Measurements from ENCODE around the gene C5orf15. TPM values are rescaled to one million over a fixed set of nuclear protein-coding genes. Genes with fewer than 3 reads are reported as not detected.
"Not testable (repeated sequence)": the region's sequence is repeated elsewhere in the genome, so short reads cannot be mapped to it uniquely, and the experiment has no call there.

The C5orf15 gene
- total RNA-seq, 1 donor from 2014 or later, result 120 TPM

DNA sequence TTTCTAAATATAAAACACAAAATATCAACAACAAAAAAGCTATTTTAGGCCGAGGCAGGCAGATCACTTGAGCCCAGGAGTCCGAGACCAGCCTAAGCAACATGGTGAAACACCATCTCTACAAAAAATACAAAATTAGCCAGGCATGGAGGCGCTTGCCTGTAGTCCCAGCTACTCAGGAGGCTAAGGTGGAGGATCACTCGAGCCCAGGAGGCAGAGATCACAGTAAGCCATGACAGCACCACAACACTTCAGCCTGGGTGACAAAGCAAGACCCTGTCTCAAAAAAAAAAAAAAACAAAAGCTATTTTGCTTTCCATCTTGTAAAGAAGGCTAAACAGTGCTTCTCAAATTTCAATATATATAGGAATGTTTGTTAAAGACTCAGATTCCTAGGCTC lies 11.3 kb downstream of the C5orf15 start:
- no peak overlapping the region for H3K9ac ChIP-seq
- H3K36me3 Mint-ChIP-seq, result peaks cover 12% of the 10 kb centered on the region
- no peak for TF ChIP-seq EZH2phosphoT487 (IDR thresholded peaks at IDR 0.05)
- TF ChIP-seq, protein P1, sequence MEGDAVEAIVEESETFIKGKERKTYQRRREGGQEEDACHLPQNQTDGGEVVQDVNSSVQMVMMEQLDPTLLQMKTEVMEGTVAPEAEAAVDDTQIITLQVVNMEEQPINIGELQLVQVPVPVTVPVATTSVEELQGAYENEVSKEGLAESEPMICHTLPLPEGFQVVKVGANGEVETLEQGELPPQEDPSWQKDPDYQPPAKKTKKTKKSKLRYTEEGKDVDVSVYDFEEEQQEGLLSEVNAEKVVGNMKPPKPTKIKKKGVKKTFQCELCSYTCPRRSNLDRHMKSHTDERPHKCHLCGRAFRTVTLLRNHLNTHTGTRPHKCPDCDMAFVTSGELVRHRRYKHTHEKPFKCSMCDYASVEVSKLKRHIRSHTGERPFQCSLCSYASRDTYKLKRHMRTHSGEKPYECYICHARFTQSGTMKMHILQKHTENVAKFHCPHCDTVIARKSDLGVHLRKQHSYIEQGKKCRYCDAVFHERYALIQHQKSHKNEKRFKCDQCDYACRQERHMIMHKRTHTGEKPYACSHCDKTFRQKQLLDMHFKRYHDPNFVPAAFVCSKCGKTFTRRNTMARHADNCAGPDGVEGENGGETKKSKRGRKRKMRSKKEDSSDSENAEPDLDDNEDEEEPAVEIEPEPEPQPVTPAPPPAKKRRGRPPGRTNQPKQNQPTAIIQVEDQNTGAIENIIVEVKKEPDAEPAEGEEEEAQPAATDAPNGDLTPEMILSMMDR (IDR thresholded peaks at IDR 0.05), result no peak
- no peak for TF ChIP-seq EZH2 (IDR thresholded peaks at IDR 0.05)
- H3K4me3 ChIP-seq, result no peak overlapping the region
- no peak overlapping the region for H3K4me3 Mint-ChIP-seq
- no peaks in the 10 kb centered on the region for H3K9me3 Mint-ChIP-seq
- no peaks in the 10 kb centered on the region for H3K9me3 ChIP-seq (ENCODE audit: low read depth)
- no peaks in the 10 kb centered on the region for H3K27me3 Mint-ChIP-seq (ENCODE audit: insufficient read depth, low read depth)
- H3K4me2 ChIP-seq, result no peak overlapping the region
- H3K4me1 Mint-ChIP-seq, result peaks cover 5% of the 10 kb centered on the region
- H3K36me3 ChIP-seq, result peaks cover 10% of the 10 kb centered on the region
- H3K4me1 ChIP-seq, result no peaks in the 10 kb centered on the region
- peaks cover 24% of the 10 kb centered on the region for H3K79me2 ChIP-seq (ENCODE audit: low read depth)
- no peaks in the 10 kb centered on the region for H4K20me1 ChIP-seq (ENCODE audit: low read depth)
- H3K27me3 ChIP-seq, result no peaks in the 10 kb centered on the region
- H3K27ac Mint-ChIP-seq, result no peak overlapping the region
- DNase-seq (ENCODE audit: low spot score), result no peak
- H3F3A ChIP-seq (ENCODE audit: low read depth), result peaks cover 6% of the 10 kb centered on the region
- H3K27ac ChIP-seq, result no peak overlapping the region
- H2AFZ ChIP-seq (replicated peaks), result no peak overlapping the region

DNA sequence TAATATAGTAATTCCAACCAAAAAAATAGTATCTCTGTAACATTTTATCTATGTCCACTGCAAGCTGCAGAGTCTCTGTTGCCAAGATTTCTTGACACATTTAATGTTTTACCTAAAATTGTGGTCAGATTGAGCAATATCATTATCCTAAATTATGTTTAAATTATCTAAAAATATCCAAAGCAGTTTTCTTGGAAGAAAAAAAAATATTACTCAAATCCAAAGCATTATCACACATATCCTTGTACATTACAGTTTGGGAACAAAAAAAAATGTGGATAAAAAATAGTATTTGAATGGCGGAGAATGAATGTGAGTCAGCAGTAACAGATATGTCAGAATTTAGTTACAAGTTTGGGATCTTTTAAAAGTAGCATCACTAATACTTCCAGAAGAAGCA lies 12.2 kb downstream of the C5orf15 start:
- not testable (repeated sequence) for H4K20me1 ChIP-seq (ENCODE audit: low read depth); H3K4me3 ChIP-seq; H2AFZ ChIP-seq (replicated peaks); H3F3A ChIP-seq (ENCODE audit: low read depth); H3K9me3 Mint-ChIP-seq; H3K36me3 ChIP-seq; H3K9ac ChIP-seq; H3K27ac ChIP-seq; H3K4me1 ChIP-seq; H3K4me3 Mint-ChIP-seq; H3K9me3 ChIP-seq (ENCODE audit: low read depth); H3K27me3 ChIP-seq; DNase-seq (ENCODE audit: low spot score); H3K4me2 ChIP-seq; H3K27me3 Mint-ChIP-seq (ENCODE audit: insufficient read depth, low read depth); H3K4me1 Mint-ChIP-seq; H3K27ac Mint-ChIP-seq
- peaks cover 12% of the 10 kb centered on the region for H3K36me3 Mint-ChIP-seq
- H3K79me2 ChIP-seq (ENCODE audit: low read depth), result peaks cover 15% of the 10 kb centered on the region

DNA sequence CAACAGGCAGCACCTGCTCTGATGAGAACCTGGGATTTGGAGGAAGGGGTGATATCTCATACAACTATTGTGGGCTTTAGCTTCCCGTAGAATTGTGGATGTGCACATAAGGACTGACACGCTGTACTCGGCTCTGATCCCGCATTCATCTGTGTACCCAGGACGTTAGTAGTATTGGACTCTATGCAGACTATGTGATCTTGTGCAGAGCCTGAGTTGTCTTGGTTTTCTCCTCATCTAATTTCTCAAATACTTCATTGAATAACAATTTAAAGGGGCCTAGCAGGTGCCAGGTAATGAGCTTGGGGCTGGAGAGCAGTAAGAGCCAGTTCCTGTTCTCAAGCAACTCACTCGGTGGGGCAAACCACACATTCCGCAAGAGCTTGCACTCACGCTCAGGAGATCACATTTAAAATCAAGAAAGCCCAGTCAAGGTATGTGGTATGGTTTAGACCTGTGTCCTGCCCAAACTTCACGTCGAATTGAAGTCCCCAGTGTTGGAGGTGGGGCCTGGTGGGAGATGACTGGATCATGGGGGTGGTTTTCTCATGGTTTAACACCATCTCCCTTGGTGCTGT lies 14.8 kb downstream of the C5orf15 start:
- Histone ChIP-seq H3K4me2 (no peak overlapping the region), H3K4me3 (no peak overlapping the region), H3K4me1 (no peaks in the 10 kb centered on the region), H3F3A (ENCODE audit: low read depth) (peaks cover 6% of the 10 kb centered on the region), H3K9ac (no peak overlapping the region), H3K9me3 (ENCODE audit: low read depth) (no peaks in the 10 kb centered on the region), H3K79me2 (ENCODE audit: low read depth) (no peaks in the 10 kb centered on the region), H2AFZ (replicated peaks) (no peak overlapping the region), H3K27me3 (no peaks in the 10 kb centered on the region), H4K20me1 (ENCODE audit: low read depth) (no peaks in the 10 kb centered on the region), H3K36me3 (peaks cover 10% of the 10 kb centered on the region), H3K27ac (no peak overlapping the region)
- Mint-ChIP-seq H3K27ac (peak overlapping the region; percentile 69), H3K9me3 (no peaks in the 10 kb centered on the region), H3K27me3 (ENCODE audit: insufficient read depth, low read depth) (peaks cover 2% of the 10 kb centered on the region), H3K4me1 (peaks cover 5% of the 10 kb centered on the region), H3K36me3 (peaks cover 12% of the 10 kb centered on the region), H3K4me3 (no peak overlapping the region)
- TF ChIP-seq, protein P1 (IDR thresholded peaks at IDR 0.05), result no peak
- TF ChIP-seq EZH2 (IDR thresholded peaks at IDR 0.05) (no peak), EZH2phosphoT487 (IDR thresholded peaks at IDR 0.05) (no peak)
- DNase-seq (ENCODE audit: low spot score), result no peak

DNA sequence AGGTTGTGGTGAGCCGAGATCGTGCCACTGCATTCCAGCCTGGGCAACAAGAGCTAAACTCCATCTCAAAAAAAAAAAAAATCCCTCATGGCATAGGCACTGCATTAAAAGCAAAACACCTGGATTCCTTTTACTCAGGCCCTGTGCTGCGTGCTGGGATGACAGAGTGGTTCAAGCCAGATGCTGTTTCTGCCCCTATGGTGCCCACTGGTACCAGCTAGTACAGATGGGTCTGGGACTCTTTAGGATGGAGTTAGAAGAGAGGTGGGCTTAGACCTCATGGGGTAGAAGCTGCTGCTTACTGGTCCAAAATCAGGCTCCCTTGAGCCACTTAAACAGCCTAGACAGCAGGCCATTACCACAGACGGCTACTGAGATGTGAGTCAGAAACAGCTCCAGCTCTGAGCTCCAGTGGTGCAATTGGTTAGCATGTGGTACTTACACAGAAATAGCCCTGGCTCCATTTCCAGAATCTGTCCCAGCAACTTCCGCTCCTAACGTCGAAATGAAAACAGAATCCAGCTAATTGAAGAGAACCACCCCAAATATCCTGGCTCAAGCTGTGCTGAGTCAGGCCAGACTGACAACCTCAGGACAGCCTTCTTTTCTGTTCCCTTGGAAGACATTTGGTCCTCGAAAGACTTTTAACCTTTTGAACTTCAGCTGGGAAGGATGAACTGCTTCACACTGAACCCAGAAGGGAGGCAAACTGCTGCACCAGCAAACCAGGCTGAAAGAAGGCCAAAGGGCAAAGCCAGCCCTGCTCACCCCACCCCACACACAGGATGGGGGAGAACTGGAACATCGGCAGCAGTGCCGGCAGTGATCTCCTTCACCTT lies 15.5 kb downstream of the C5orf15 start:
- Histone ChIP-seq H3K4me1 (no peaks in the 10 kb centered on the region), H3K36me3 (peaks cover 10% of the 10 kb centered on the region), H3K4me2 (no peak overlapping the region), H3K9me3 (ENCODE audit: low read depth) (no peaks in the 10 kb centered on the region), H4K20me1 (ENCODE audit: low read depth) (no peaks in the 10 kb centered on the region), H3K79me2 (ENCODE audit: low read depth) (no peaks in the 10 kb centered on the region), H2AFZ (replicated peaks) (no peak overlapping the region), H3K4me3 (no peak overlapping the region), H3K9ac (no peak overlapping the region), H3F3A (ENCODE audit: low read depth) (peaks cover 6% of the 10 kb centered on the region), H3K27me3 (no peaks in the 10 kb centered on the region), H3K27ac (no peak overlapping the region)
- Mint-ChIP-seq H3K27ac (no peak overlapping the region), H3K9me3 (no peaks in the 10 kb centered on the region), H3K4me3 (no peak overlapping the region), H3K4me1 (peaks cover 5% of the 10 kb centered on the region), H3K27me3 (ENCODE audit: insufficient read depth, low read depth) (peaks cover 2% of the 10 kb centered on the region), H3K36me3 (peaks cover 12% of the 10 kb centered on the region)
- no peak for DNase-seq (ENCODE audit: low spot score)
- TF ChIP-seq EZH2 (IDR thresholded peaks at IDR 0.05) (no peak), EZH2phosphoT487 (IDR thresholded peaks at IDR 0.05) (no peak)
- TF ChIP-seq, protein P1 (IDR thresholded peaks at IDR 0.05), result no peak
